CD8-positive, alpha-beta memory T cell (primary cell): ENCODE measurements around the gene HOXA11. TPM values are rescaled to one million over a fixed set of nuclear protein-coding genes. Genes with fewer than 3 reads are reported as not detected.

Experiments used
- CTCF ChIA-PET: fragments of 350-600 bp; sonication (Branson Sonifier 250); formaldehyde crosslinking; loops from one replicate; lab custom pipeline; 2021; ENCODE audit warnings: antibody characterized with exemption; lab: Charles Lee
- POLR2A ChIA-PET: fragments of 350-600 bp; sonication (Branson Sonifier 250); formaldehyde crosslinking; loops from one replicate; lab custom pipeline; 2021; ENCODE audit warnings: antibody characterized with exemption; lab: Charles Lee
- DNase-seq, 5 donors: peaks; one replicate each; pipeline versions ENCODE4 v3.0.0 to v3.0.0-alpha.2; 2020 to 2022; ENCODE audit warnings: mixed read lengths in 1 of 5
- H3K27ac ChIP-seq: one replicate; pipeline ENCODE4 v1.7.0; 2013; ENCODE audit warnings: low read depth, mild to moderate bottlenecking, low read length, moderate library complexity
- H3K27me3 ChIP-seq: 2 replicates; pipeline ENCODE4 v1.7.0; 2013; ENCODE audit warnings: low read length, mild to moderate bottlenecking; ENCODE audit not compliant: insufficient read depth, poor library complexity, severe bottlenecking
- H3K36me3 ChIP-seq: 2 replicates; pipeline ENCODE4 v1.7.0; 2013; ENCODE audit warnings: mild to moderate bottlenecking, low read length, moderate library complexity; ENCODE audit not compliant: insufficient read depth
- H3K4me1 ChIP-seq: 2 replicates; pipeline ENCODE4 v1.7.0; 2013; ENCODE audit warnings: mild to moderate bottlenecking, low read length, moderate library complexity; ENCODE audit not compliant: insufficient read depth
- H3K4me3 ChIP-seq: 2 replicates; pipeline ENCODE4 v1.7.0; 2013; ENCODE audit warnings: mild to moderate bottlenecking, low read length
- H3K9me3 ChIP-seq: 2 replicates; pipeline ENCODE4 v1.7.0; 2013; ENCODE audit warnings: mild to moderate bottlenecking, low read length
- H3K27ac Mint-ChIP-seq, 8 donors: one replicate each; pipeline ENCODE4 v1.8.0; 2020 to 2021; ENCODE audit warnings: mixed read lengths in 8 of 8, mild to moderate bottlenecking in 6 of 8, inconsistent platforms in 3 of 8, moderate library complexity in 3 of 8
- H3K27me3 Mint-ChIP-seq, 2 donors: one replicate each; pipeline ENCODE4 v1.8.0; 2020 to 2021; ENCODE audit warnings: mixed read lengths in 2 of 2, mild to moderate bottlenecking in 1 of 2, moderate library complexity in 1 of 2
- H3K36me3 Mint-ChIP-seq, 3 donors: one replicate each; pipeline ENCODE4 v1.8.0; 2020 to 2021; ENCODE audit warnings: mixed read lengths in 3 of 3, inconsistent platforms in 1 of 3, mild to moderate bottlenecking in 1 of 3
- H3K4me1 Mint-ChIP-seq, 3 donors: one replicate each; pipeline ENCODE4 v1.8.0; 2020 to 2021; ENCODE audit warnings: mixed read lengths in 3 of 3, inconsistent platforms in 1 of 3, mild to moderate bottlenecking in 1 of 3
- H3K4me3 Mint-ChIP-seq, 7 donors: one replicate each; pipeline ENCODE4 v1.8.0; 2020 to 2021; ENCODE audit warnings: mixed read lengths in 7 of 7, mild to moderate bottlenecking in 6 of 7, moderate library complexity in 4 of 7, inconsistent platforms in 2 of 7
- H3K9me3 Mint-ChIP-seq, 5 donors: one replicate each; pipeline ENCODE4 v1.8.0; 2020 to 2022; ENCODE audit warnings: mixed read lengths in 5 of 5, mild to moderate bottlenecking in 3 of 5, moderate library complexity in 2 of 5, inconsistent platforms in 1 of 5
- polyA plus RNA-seq: library from polyadenylated mRNA; unstranded; fragments of 300-500 nt; fragmentation: Illumina TruSeq; gene quantifications from one replicate; pipeline ENCODE4 v1.2.3, GENCODE V29; 2021
- total RNA-seq, 2 experiments: library from RNA; stranded (reverse); gene quantifications; one replicate each; pipeline ENCODE4 v1.2.3, GENCODE V29; 2021

HOXA11 gene
- total and polyA plus RNA-seq, 3 experiments from 2014 or later, result not detected

GRCh38 chr7:27167916-27168264 is 17.1 kb downstream of the HOXA11 start:
- Histone ChIP-seq H3K27me3 (peaks cover 94% of the 10 kb centered on the region), H3K4me1 (peaks cover 43% of the 10 kb centered on the region), H3K36me3 (no peaks in the 10 kb centered on the region), H3K9me3 (no peaks in the 10 kb centered on the region), H3K27ac (no peak overlapping the region), H3K4me3 (no peak overlapping the region)
- peak overlapping the region in 2 of 8 donors; percentile 55 to 62 for H3K27ac Mint-ChIP-seq
- peak in 1 of 5 donors; percentile 18 for DNase-seq
- no peaks in the 10 kb centered on the region for H3K36me3 Mint-ChIP-seq
- CTCF ChIA-PET, result interaction anchor here (1.4 to 3.3 kb wide), 3 partner anchors 9 to 17 kb away, joined by 4 to 16 read pairs (median 9); no protein-coding TSS in a partner anchor
- H3K27me3 Mint-ChIP-seq, result peaks cover 87 to 88% of the 10 kb centered on the region in 2 donors
- H3K4me3 Mint-ChIP-seq, result peak overlapping the region in 4 of 7 donors; percentile 16 to 71 (median 32)
- peaks cover 27 to 41% (median 31%) of the 10 kb centered on the region in 3 donors for H3K4me1 Mint-ChIP-seq
- POLR2A ChIA-PET, result no interaction called here
- peaks cover 0 to 18% (median 5%) of the 10 kb centered on the region in 5 donors for H3K9me3 Mint-ChIP-seq

DNA sequence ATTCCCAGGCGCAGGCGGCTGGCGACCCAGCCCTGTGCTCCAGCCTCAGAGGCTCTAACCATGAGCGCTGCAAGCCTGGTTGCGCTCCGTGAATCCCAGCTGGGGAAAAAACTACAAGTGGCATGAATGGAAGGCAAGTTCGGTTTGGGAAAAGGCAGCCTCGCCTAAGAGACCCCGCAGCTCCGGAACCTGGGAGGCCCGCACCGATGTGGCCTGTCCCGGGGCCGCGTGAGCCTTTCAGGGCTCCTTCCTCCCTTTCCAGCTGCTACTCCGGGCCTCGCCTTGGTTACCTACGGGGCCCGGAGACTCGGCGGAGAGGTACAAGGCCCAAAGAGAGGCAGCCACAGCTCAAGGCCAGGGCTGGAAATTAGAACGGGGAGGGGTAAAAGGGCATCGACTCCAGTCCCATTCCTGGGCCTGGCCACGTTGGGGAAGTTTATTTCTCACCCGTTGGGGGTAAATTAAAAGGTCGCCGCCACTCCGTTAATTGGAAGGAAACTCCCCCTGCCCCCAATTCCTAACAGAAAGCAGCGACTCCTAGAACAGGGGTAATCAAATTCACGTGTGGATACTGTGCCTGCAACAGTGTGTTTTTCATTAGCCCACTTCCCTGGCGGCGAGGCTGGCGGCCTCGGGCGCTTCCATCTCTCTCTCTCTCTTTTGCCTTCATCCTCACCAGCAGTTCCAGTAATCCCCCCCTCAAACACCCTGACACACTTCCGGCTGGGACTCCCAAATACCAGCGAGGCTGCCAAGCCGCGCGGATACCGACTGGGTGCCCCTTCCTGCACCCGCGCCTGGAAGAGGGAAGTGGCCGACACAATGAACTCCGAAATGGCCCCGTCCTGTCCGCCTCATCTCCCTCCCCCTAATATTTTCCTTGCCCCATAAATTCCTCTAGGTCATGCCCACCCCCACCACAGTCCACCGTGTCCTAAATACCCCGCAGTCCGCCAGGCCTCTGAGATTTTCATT is 18.2 kb downstream of the HOXA11 start:
- Histone ChIP-seq H3K4me1 (peaks cover 33% of the 10 kb centered on the region), H3K4me3 (no peak overlapping the region), H3K27ac (no peak overlapping the region), H3K27me3 (peaks cover 93% of the 10 kb centered on the region), H3K9me3 (no peaks in the 10 kb centered on the region), H3K36me3 (no peaks in the 10 kb centered on the region)
- CTCF ChIA-PET, result interaction anchor here (0.9 to 1.8 kb wide), 6 partner anchors 9 to 485 kb away, joined by 3 to 5 read pairs (median 4); partner anchors contain the start of genes HOXA3 and HOXA7
- peaks cover 0 to 10% (median under 1%) of the 10 kb centered on the region in 5 donors for H3K9me3 Mint-ChIP-seq
- peaks cover 19 to 34% (median 24%) of the 10 kb centered on the region in 3 donors for H3K4me1 Mint-ChIP-seq
- POLR2A ChIA-PET, result interaction anchor here (0.6 kb wide), 1 partner anchor 18 kb away, joined by 4 read pairs; the partner anchor contains the start of gene HOXA11
- H3K36me3 Mint-ChIP-seq, result no peaks in the 10 kb centered on the region
- peak in 1 of 5 donors; percentile 37 for DNase-seq
- peak overlapping the region in 6 of 7 donors; percentile 8 to 71 (median 41) for H3K4me3 Mint-ChIP-seq
- H3K27ac Mint-ChIP-seq, result peak overlapping the region in 4 of 8 donors; percentile 57 to 83 (median 68)
- peaks cover 89 to 90% of the 10 kb centered on the region in 2 donors for H3K27me3 Mint-ChIP-seq

- H3K36me3 ChIP-seq, result no peaks in the 10 kb centered on the region
- peaks cover 15 to 31% (median 20%) of the 10 kb centered on the region in 3 donors for H3K4me1 Mint-ChIP-seq
- H3K9me3 ChIP-seq, result no peaks in the 10 kb centered on the region
- H3K27ac Mint-ChIP-seq, result peak overlapping the region in 4 of 8 donors; percentile 15 to 83 (median 60)
- POLR2A ChIA-PET, result no interaction called here
- H3K9me3 Mint-ChIP-seq, result peaks cover 0 to 9% (median 0%) of the 10 kb centered on the region in 5 donors
- H3K27ac ChIP-seq, result no peak overlapping the region
- peaks cover 91% of the 10 kb centered on the region for H3K27me3 ChIP-seq
- peak overlapping the region; percentile 54 to 82 (median 67) for H3K4me3 Mint-ChIP-seq
- CTCF ChIA-PET, result interaction anchor here (0.7 to 1.8 kb wide), 7 partner anchors 9 to 485 kb away, joined by 3 to 5 read pairs (median 4); partner anchors contain the start of genes HOXA3 and HOXA7
- peak in 1 of 5 donors; percentile 34 for DNase-seq
- H3K4me3 ChIP-seq, result no peak overlapping the region
- no peaks in the 10 kb centered on the region for H3K36me3 Mint-ChIP-seq
- peaks cover 85% of the 10 kb centered on the region in 2 donors for H3K27me3 Mint-ChIP-seq
- peaks cover 29% of the 10 kb centered on the region for H3K4me1 ChIP-seq
Measured at GRCh38 chr7:27165996-27166530, 19.0 kb downstream of the HOXA11 start.

- Histone ChIP-seq H3K36me3 (no peaks in the 10 kb centered on the region), H3K4me1 (peaks cover 31% of the 10 kb centered on the region)
Measured at GRCh38 chr7:27165089-27165995, 19.7 kb downstream of the HOXA11 start, which contains the start of gene HOXA9. Gene HOXA9, minus strand, starts transcription at chr7:27165537. Its CDS starts 80 bp downstream, at chr7:27165457.

GRCh38 chr7:27164367-27165088 is 20.5 kb downstream of the HOXA11 start:
- H3K9me3 ChIP-seq, result no peaks in the 10 kb centered on the region
- Mint-ChIP-seq H3K4me1 (peaks cover 23 to 36% (median 26%) of the 10 kb centered on the region in 3 donors), H3K27me3 (peaks cover 83 to 84% of the 10 kb centered on the region in 2 donors), H3K27ac (peak overlapping the region in 2 of 8 donors; percentile 21 to 41), H3K36me3 (no peaks in the 10 kb centered on the region), H3K4me3 (peak overlapping the region; percentile 13 to 76 (median 47)), H3K9me3 (peaks cover 0 to 8% (median 0%) of the 10 kb centered on the region in 5 donors)
- H3K27me3 ChIP-seq, result peaks cover 87% of the 10 kb centered on the region
- DNase-seq, result no peak
- no peaks in the 10 kb centered on the region for H3K36me3 ChIP-seq
- CTCF ChIA-PET, result interaction anchor here (5.6 kb wide), 1 partner anchor 13 kb away, joined by 71 read pairs; the partner anchor contains the start of gene HOXA3
- peaks cover 32% of the 10 kb centered on the region for H3K4me1 ChIP-seq
- POLR2A ChIA-PET, result no interaction called here
- H3K4me3 ChIP-seq, result no peak overlapping the region
- no peak overlapping the region for H3K27ac ChIP-seq

More at GRCh38 chr7:27165089-27165995, 19.7 kb downstream of the HOXA11 start, which contains the start of gene HOXA9:
- H3K36me3 Mint-ChIP-seq, result no peaks in the 10 kb centered on the region
- peaks cover 87% of the 10 kb centered on the region for H3K27me3 ChIP-seq
- H3K9me3 ChIP-seq, result no peaks in the 10 kb centered on the region
- H3K27me3 Mint-ChIP-seq, result peaks cover 80 to 82% of the 10 kb centered on the region in 2 donors
- POLR2A ChIA-PET, result no interaction called here
- peak within 1 kb of the TSS in 5 of 8 donors; percentile 41 to 83 (median 57) for H3K27ac Mint-ChIP-seq
- peaks cover 17 to 34% (median 23%) of the 10 kb centered on the region in 3 donors for H3K4me1 Mint-ChIP-seq
- no peak for DNase-seq
- no peak within 1 kb of the TSS for H3K4me3 ChIP-seq
- peaks cover 0 to 9% (median 0%) of the 10 kb centered on the region in 5 donors for H3K9me3 Mint-ChIP-seq
- CTCF ChIA-PET, result interaction anchor here (0.7 to 5.6 kb wide), 6 partner anchors 8 to 483 kb away, joined by 3 to 71 read pairs (median 4); partner anchors contain the start of genes HOXA3 and HOXA7
- no peak within 1 kb of the TSS for H3K27ac ChIP-seq
- peak within 1 kb of the TSS; percentile 54 to 82 (median 68) for H3K4me3 Mint-ChIP-seq

DNA sequence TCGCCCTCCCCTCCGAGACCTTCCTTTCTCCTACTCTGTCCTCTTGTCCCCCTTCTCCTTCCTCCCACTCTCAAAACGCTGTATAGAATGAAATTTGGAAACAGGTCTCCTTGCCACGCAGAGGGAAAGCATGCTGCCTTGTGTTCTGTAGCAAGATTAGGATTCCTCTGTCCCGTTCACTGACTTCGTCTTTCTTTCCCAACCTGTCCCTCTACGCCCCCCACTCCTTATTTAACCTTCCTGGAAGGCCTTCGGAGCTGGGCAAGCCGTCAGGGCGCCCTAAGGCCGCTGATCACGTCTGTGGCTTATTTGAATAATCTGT is 21.0 kb downstream of the HOXA11 start:
- Histone ChIP-seq H3K27me3 (peaks cover 88% of the 10 kb centered on the region), H3K4me3 (no peak overlapping the region), H3K4me1 (peaks cover 32% of the 10 kb centered on the region), H3K9me3 (no peaks in the 10 kb centered on the region), H3K36me3 (no peaks in the 10 kb centered on the region), H3K27ac (no peak overlapping the region)
- Mint-ChIP-seq H3K36me3 (no peaks in the 10 kb centered on the region), H3K4me3 (peak overlapping the region in 5 of 7 donors; percentile 13 to 37 (median 32)), H3K9me3 (peaks cover 0 to 7% (median 0%) of the 10 kb centered on the region in 5 donors), H3K27me3 (peaks cover 86 to 88% of the 10 kb centered on the region in 2 donors), H3K4me1 (peaks cover 23 to 34% (median 26%) of the 10 kb centered on the region in 3 donors), H3K27ac (peak overlapping the region in 3 of 8 donors; percentile 5 to 41 (median 21))
- ChIA-PET POLR2A (no interaction called here), CTCF (interaction anchor here (5.6 kb wide), 1 partner anchor 13 kb away, joined by 71 read pairs; the partner anchor contains the start of gene HOXA3)
- no peak for DNase-seq
